ENCODE data around the gene TLL2.

TLL2 gene

DNA sequence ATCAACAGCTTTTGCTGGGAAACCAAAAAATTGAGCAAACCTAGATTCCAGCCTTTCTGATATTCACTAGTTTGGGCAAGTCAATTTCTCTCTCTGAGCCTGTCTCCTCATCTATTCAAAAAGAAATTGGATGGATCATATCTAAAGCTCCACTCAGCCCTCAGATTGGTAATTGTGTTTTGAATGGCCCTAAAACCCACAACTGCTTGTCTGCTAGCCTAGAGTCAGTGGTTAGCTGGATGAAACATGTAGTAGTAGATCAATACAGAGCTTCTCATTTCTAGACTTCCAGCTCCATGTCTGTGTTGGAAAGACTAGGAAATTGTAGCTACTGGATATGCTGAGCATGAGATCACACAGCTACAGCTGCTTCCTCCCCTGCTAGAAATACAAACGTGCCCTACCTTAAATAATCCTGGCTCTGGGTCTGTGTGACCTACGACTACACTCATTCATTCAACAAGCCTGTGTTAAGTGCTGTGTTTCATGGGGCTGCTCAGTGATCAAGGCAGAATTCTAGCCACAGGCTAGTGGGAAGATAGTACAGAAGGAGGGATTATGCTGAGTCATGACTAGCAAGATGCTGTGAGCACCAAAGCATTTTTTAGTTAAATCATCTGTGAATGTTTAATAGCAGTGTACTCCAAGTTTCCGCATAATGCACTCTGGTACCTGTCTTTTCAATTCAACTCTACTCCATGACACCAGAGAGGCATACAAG is 193.8 kb downstream of the TLL2 start:
- peak; percentile 47 for DNase-seq
- in situ Hi-C loops (cut with HindIII; ENCODE audit: low pct_ligation_motif_present, low pct_unique_long_range_greater_than_20kb, low sequenced_read_pairs): no loop called here

DNA sequence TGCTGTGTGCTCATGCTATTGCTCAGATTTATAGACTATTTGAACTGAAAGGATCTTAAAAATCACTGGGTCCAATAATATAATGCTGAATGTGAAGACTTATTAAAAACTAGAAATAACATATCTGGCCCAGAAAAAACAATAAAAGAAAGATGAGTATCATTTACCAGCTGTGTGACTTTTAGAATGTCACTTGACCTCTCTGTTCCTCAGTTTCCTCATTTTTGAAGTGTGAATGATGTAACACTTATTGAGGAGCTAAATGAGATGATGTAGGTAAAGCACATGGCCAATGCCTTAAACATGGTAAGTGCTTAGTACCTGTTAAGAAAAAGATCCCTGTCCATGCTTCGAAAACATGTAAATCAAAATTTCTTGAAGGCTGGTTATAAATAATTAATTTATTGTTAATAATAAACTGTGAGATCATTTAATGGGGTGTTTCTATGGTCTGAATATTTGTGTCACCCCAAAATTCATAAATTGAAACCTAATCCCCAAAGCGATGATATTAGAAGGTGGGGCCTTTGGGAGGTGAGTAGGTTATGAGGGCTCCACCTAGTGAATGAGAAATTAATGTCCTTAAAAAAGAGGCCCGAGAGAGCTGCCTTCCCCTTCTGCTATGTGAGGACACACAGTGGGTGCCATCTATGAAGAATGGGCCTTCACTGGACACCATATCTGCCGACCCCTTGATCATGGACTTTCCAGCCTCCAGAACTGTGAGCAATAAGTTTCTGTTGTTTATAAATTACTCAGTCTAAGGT is 196.5 kb downstream of the TLL2 start:
- DNase-seq: no peak
- in situ Hi-C loops (cut with HindIII; ENCODE audit: low pct_ligation_motif_present, low pct_unique_long_range_greater_than_20kb, low sequenced_read_pairs): no loop called here

Data from ACHN (cell line).